Breast epithelium (tissue), 3 donors: ENCODE measurements around the gene MALAT1.

ENCODE experiments used
- CTCF ChIP-seq, 3 donors: fragments of 450-650 bp; IDR thresholded peaks; one replicate each; pipeline ENCODE4 v1.5.1; 2016 to 2017; ENCODE audit warnings: antibody characterized with exemption in 3 of 3, mild to moderate bottlenecking in 3 of 3, moderate library complexity in 3 of 3
- POLR2AphosphoS5 ChIP-seq, 3 donors: sonication (generic); formaldehyde crosslinking; IDR thresholded peaks; one replicate each; pipeline ENCODE4 v1.6.1; 2017; ENCODE audit warnings: antibody characterized with exemption in 3 of 3

- TF ChIP-seq CTCF (IDR thresholded peaks at IDR 0.05) (no peak), POLR2AphosphoS5 (IDR thresholded peaks at IDR 0.05) (no peak)
These were observed 53.6 kb downstream of the MALAT1 start for GRCh38 chr11:65552388-65552951.
